Colon (tissue), 2 donors: ENCODE results near the gene LZTR1.
"Not testable (repeated sequence)": the region's sequence is repeated elsewhere in the genome, so short reads cannot be mapped to it uniquely, and the experiment has no call there.

Experiments used
- FAIRE-seq: peaks from 2 replicates; lab custom pipeline; 2012; peaks lifted over from hg19 to GRCh38; lab: Jason Lieb, UNC
- donor health status: control.
- donor health status: control.

The LZTR1 gene

DNA sequence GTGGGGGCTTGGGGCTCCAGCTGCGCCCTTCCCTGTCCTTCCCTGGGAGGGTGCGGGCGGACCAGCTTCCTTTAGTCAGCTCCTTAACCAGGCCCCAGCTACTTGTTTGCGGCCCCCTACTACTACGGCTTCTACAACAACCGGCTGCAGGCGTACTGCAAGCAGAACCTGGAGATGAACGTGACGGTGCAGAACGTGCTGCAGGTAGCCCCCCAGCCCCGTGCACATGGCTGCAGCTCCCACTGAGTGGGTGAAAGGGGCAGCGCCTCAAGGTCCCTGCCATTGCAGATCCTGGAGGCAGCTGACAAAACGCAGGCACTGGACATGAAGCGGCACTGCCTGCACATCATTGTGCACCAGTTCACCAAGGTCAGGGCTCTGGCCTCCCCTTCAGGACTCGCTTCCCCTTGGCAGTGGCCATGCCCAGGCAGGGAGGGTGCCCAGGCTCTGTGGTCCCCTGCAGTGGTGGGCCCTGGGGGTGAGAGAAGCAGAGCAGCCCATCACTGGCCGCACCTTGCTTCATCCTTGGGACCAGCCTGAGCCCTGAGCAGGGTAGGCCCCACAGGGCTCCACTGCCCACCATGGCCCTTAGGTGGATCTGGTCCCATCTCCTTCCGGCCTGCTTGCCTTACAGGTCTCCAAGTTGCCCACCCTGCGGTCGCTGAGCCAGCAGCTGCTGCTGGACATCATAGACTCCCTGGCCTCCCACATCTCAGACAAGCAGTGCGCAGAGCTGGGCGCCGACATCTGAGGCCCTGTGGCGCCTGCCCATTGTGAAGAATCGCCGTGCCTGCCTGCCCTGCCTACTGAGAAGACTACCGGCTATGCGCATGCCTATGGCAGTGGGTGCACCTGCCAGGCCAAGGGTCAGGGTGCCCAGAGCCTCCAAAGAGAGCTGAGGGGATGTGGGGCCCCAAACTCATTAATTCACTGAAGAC is 14.8 kb downstream of the LZTR1 start:
- FAIRE-seq, result no peak

DNA sequence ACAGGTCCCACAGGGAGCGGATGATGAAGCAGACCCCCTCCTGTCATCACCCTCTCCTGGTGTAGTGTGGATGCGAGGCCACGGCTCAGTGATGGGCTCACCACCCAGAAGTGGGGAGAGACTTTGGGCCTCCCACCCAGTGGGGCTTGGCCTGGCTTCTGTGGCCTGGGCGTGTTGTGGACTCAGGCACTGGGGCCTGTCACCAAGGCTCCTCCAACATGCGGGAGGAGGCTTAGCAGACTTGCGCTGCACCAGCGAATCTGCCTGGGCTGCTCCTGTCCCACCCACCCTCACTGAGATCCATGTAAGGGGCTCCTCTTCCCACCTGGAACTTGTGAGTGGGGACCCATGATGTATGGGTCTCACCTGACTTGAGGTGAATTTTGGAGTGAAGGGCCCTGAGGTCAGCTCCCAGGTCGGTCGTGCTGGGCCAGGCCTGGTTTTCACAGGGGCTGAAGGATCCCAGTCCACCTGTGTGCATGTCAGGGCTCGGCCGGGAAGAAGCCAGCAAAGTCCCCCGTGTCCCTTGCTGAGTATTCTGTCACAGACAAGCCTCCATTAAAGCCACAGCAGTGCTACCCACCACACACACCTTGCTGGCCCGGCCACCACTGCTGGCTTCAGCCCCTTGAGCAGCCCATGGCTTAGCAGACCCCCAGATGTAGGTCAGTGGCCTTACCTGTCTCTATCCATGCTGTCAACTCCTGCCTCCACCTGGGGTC is 15.6 kb downstream of the LZTR1 start:
- FAIRE-seq, result no peak

DNA sequence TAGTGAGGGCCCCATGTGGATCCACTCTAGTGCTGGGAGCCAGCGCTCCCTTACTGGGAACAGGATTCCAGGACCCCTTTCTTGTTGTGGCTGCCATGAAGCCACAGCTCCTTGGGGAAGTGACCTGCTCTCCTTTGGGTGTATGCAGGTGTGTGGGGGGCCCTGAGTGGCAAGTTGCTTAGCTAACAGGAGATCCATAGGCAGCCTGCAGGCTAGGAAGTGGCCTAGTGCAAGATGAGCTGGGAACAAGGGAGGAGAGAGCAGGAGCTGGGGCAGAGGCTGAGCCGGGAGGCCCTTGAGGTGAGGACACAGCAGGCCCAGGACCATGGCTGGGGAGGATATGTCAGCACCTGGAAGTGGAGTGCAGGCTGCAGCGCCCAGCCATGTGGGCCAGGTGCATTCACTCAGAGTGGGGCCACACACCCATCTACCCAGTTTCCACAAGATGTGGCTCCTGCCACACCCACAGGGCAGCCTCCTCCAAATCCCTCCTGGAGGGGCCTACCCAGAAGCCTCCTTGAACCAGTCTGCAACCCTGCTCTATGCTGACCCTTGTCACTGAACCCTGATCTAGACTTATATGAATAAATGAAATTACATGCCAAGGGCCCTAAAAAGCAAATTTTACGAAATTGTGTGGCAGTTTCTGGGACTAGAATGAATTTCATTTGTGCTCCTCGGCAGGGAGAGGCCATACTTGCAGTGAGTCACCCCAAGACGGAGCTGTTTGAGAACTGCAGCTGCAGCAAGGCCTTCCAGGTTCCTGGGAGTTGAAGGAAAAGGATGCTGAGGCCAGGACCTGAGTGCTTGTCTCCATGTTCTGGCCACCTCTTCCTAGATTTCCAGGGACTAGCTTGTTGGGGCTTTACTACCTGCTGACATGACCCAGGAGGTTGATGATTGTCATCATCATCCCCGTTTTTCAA is 16.6 kb downstream of the LZTR1 start:
- FAIRE-seq, result no peak

DNA sequence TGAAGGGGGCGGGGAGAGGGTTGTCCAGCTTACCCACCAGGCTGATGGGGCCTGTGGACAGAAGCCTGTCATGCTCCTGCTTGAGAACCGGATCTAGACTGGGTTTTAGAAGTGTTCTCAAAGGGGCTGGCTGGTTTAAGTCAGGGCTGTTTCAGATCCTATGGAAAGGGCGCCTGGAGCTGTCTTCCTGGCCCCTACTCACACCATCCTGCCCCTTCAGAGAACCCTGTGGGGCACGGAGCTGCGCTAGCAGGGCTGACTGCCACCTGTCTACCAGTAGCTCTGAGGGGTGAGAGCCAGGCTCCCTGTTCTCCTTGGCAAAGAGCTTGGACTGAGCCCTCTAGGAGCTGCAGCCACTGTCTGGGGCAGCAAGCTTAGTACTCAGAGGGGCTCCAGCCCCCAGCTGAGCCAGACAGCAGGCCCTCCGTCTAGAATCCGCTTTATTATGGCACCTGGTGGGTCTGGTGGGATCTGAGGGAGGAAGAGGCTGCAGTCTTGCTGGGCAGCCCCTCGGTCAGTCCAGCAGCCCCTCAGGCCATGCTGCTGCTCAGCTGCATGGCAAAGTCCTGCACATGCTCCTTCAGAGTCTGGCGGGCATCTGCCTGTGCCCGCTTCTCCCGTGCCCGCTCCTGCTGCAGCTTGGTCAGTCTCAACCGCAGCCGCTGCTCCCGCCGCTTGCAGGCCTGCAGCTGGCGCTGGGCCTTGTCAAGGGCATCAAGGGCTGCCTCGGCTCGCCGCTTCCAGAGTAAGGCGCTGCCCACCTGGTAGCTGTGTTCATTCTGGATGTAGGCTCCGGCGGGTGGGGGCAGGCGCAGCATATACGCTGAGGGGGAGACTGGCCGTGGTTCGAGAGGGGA is 17.5 kb downstream of the LZTR1 start:
- no peak for FAIRE-seq

DNA sequence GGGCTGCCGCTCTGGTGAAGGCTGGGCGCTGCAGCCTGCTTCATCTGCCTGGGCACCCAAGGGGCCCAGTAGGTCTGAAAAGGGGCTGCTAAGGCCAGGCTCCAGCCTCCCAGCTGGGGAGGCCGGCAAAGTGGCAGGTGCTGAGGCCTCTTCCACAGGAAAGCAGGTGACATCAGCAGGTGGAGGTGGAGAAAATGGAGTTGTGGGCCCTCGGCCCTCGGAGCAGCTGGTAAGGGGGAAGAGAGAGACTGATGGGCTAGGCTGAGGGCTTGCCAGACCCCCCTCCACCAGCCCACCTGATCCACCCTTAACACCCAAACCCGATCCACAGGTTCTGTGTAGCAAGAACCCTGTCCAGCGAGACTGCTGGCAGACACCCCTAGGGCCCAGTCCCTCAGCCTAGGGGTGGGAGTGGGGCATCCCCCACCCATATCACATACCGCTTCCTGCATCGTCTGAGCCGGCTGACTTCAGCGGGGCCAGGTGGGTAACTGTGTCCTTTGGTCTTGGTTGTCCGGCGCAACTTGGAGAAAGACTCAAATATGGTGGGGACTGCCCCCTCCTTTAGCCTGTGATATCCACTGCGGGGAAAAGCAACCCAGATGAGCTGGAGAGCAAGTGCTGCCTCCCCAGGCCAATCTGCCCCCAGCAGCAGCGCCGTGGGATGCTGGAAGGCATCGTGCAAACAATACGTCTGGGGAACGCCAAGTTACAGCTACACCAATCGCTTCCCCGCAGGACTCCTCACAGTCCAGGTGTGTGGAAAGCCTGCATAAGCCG is 18.3 kb downstream of the LZTR1 start:
- FAIRE-seq, result no peak

DNA sequence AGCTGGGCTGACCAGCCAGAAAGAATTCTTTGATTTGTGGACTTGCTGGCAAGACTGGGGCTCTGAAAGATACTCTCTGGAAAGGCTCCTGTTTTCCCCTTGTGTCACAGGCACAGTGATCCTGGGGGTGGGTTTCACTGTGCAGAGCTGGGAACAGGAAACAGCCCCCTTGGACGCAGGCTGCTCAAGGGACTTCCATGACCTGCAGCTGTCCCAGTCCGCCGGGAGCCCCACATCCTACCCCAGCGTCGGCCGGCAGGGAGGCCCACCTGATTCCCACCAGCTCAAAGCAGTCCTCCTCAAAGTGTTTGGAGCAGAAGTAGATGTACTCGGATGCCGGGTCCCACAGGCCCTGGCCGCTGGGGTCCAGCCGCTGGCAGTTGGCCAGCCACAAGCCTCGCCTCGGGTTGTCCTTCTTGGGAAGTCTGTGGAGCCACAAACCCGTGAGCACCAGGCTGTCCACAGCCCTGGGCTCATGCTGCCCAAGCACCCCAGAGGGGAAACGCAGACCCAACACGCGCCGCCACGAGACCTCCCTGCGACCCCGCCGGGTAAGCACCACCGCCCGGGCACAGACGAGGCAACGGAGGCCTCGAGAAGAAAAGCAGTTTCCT is 19.0 kb downstream of the LZTR1 start:
- FAIRE-seq, result no peak

DNA sequence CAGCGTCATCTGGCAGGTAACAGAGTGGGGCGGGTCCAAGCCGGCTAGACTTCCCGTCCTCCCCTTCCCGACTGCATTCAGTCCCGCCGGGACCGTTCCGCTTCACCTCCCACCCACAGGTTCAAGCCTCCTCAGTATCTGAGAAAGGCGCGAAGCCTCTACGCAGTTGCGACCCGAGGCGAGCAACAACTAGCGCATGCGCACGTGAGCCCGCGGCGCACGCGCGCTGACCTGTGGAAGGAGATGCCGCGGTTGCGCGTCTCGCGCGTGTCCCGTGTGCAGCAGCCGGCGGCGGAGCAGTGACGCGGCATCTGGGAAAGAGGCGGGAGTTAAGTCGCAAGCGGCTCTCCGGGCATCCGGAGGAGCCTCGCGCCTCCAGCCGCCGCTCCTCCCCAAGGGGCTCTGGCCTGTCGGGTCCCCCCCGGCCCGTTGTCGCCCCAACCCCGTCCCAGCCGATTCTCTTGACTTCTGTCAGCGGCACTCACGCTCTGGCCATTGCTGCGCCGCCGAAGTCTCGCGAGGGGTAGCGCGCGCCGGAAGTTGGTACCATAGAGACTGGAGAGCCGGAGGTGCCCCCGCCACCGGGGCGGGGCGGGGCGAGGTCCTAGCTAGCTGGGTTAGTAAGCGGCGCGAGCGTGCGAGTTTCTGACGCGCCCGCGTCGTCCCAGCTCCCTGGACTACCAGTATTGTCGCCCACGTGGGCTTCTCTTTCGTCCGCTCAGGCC is 19.7 kb downstream of the LZTR1 start, which contains the start of gene THAP7:
Gene THAP7 (minus strand): TSS at position 518 of the 725 bp plus-strand sequence. CDS start 207 bp downstream, at position 311.
- FAIRE-seq, result no peak

DNA sequence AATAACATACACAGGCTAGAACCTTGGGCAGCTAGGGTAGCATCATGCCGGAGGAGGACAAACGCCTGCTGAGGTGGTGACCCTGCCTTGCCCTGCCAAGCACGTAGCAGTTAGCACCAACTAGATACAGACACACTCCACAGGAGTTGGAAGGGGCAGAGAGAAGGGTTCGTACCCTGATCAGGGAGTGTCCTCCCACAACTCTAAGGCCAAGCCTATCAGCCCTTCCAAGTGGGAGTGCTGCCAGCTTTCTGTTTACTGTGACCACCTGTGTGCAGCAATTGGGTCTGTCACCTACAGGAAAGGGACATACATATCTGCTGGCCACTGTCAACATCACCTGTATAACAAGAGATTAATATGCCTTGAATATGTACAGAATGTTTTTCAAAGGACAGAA is 21.7 kb downstream of the LZTR1 start:
- FAIRE-seq, result no peak

DNA sequence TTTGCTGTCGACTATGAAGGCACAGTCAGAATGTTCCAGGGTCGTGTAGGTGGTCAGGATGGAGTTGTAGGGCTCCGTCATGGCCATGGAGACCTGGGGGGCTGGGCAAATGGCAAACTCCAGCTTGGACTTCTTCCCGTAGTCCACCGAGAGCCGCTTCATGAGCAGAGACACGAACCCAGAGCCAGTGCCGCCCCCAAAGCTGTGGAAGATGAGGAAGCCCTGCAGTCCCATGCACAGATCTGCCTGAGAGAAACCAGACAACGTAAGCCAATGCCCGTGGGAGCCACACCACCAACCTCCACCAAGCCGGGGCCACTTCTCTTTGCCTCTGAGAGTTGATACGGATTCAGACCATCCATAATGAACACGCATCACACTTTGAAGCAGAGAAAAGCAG is 27.1 kb downstream of the LZTR1 start:
- FAIRE-seq, result not testable (repeated sequence)

DNA sequence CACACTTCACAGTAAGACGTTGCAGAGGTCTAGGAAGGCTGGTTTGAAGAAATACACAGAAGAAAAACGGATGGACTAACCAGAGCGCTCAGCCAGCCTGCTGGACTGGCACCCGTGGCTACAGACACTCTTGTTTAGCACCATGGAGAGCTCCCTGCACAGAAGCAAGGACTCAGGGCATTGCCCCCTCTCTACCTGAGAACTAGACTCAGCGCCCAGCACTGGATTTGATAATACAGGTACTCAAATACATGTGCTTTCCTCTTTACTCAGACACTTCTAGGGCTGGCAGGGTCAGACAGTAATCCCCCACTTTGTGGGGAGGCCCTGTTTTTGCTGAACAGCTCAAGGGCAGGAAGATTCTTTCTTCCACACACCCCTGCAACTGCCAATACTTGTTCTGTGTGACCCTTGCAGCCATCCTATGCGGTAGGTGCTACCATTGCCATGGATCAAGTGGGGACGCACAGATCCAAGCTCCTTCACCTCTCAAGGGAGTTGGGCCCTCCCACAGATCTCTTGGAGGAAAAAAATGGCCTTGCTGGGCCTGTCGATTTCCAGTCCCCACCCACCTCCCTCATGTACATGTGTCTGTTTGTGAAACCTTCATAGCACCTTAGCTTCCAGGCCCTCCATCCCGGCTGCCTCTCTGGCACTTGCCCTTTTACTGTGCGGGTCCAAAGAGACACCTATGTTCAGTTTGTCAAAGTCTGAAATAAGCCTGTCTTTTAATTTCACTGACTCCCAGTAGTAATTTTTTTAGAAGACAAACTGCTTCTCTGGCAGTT is 27.7 kb downstream of the LZTR1 start:
- FAIRE-seq, result no peak

DNA sequence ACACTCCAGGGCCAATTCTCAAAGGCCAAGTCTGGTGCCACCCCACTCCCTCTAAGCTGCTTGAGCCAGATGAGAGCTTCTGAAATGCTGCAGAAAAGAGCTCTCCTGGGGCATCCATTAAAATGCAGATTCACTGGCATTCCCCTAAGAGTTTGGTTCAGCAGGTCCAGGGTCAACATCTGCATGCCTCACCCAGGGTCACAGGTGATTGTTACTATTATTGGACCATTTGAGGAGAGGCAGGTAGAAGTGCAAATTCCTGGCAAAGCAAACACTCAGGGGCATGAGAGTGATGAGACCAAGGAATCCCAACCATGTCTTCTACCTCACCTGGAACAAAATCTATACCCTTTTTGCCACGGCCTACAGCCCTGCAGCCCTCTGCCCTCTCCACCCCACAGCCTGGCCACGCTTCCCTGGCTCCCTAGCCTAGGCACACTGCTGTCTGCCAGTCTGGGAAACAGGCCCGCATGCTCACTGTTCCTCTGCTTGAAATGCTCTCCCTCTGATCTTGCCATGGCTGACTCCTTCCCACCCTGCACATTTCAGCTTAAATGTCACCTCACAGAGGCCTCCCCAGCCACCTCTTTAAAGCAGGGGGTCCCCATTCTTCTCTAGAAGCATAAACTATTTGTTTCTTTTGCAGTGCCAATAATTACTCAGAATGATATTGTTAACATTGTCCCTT is 28.5 kb downstream of the LZTR1 start:
- FAIRE-seq, result no peak

DNA sequence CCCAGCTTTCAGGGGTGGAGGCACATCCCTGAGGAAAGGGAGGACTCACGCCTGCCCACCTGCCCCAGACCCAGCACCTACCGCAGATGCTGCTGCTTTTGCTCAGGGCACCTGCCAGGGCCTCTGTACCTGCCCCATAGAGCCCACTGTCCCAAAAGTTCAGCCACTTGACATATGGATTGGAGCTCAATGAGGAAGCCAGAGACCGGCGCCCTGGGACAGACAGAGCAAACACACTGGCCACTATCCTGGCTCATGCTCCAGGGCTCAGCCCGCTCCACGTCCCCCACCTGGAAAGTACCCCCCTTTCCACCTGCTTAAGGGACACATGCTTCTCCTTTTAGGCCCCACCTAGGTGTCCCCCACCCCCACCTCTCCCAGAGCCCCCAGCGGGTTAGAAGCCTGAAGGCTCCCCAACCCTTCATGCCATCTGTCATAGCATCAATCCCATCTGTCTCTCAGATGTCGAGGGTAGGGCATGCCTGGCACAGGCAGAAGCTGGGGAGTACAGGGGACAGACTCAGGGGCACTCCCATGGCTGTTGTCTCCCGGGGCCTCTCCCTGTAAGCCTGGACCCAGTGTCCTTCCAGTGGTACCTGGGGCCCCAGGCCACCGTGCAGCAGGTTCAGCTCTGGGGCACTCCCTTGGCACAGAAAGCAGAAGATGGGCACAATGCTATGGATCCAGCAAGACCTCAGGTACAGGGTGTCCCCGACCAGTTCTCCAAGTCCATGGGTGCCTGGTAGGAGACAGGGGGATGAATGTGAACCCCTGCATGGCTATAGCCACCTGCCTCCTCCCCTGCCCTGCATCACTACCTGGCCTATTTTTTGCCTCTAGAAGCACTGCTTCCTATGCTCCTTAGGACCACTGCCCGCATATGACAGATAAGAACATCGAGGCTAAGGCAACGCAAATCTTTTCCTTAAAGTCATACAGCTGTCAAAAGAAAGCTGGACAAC is 30.6 kb downstream of the LZTR1 start:
- no peak for FAIRE-seq

DNA sequence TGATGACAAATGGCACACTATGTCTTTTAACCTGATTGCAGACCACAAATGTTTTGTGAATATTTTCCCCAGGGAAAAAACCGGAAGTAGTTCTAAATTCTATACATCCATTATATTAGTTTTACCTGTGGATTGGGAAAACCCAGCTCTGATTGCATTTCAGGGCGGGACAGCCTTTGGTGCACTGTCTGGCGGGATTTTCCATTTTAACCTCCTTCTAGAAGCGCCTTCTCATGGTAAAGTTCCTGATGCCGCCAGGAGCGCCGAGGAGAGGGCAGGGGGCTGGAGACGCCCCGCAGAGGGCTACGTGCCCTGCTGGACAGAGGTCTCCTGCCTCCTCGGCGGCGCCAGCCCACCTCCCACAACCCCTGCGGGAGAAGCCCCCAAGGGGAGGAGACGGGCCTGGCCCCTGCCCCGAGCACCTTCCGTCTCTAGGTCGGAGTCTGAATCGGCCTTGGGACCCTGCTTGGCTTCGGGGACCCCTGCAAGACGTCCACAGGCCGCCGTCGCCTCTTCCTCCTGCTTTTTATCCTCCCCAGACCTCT is 31.6 kb downstream of the LZTR1 start:
- no peak for FAIRE-seq

DNA sequence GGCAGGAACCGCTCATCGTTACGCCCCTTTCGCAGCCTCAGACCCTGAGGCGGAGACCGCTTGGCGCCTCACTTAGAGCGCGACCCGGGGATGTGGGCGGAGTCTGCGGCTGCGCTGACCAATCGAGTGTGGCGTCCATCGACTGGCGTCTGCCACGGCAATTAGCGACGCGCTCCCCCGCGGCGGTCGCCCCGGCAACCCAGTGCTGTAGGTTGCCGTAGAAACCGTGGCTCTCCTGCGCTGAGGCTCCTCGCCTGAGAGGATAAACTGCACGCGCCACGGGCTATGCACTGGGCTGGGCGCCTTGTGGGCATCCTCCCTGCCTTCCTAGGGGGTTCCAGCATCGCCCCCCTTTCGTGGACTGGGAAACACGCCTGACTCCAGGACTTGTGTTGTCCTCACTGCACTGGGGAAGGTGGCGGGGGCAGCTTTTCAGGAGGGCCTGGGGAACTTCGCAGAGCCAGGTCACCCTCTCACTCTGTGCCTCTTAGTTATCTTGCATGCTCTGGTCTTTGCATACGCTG is 32.2 kb downstream of the LZTR1 start:
- FAIRE-seq, result no peak

DNA sequence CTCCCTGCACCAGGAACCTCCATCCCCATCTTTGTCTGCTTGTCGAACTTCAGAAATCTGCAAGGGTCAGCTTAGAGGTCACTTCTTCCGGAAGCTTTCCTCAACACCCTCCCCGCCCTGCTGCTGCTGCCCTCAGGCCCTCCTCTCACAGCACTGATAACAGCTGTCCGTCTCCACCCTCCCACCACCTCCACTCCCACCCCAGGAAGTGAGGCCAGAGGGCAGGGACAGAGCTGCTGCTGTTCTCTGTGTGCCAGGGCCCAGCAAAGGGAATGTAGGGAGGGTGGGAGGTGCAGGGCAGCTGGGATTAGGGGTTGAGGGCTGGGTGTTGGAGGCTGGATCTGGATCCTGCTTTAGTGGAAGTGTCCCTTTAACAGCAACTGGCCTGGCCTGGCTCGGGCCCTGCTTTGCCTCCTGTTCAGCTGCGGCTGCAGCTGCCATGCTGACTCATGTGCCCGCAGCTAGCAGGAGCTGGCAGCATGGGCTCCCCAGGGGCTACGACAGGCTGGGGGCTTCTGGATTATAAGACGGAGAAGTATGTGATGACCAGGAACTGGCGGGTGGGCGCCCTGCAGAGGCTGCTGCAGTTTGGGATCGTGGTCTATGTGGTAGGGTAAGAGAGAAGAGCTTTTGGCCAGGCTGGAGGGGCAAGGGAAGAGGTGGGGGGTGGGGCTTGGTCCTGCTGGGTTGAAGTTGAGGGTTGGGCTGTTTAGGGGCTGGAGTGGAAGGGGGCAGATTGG is 32.8 kb downstream of the LZTR1 start, which contains the start of gene P2RX6:
Gene P2RX6 (plus strand): TSS at position 440 of the 740 bp plus-strand sequence. CDS start 10 bp downstream, at position 450.
- FAIRE-seq, result no peak
